ENCODE measurements around the gene KITLG.

GRCh38 chr12:88572781-88573549, 7.3 kb downstream of the KITLG start:
- TF ChIP-seq EZH2 (IDR thresholded peaks at IDR 0.05; ENCODE audit: borderline replicate concordance), result no peak
- no peak for TF ChIP-seq CTCF (IDR thresholded peaks at IDR 0.05; ENCODE audit: poor library complexity)
